AG09319 (cell line): ENCODE results near the gene MASP1.
"Not testable (repeated sequence)": the region's sequence is repeated elsewhere in the genome, so short reads cannot be mapped to it uniquely, and the experiment has no call there.

Experiments
- DNase-seq: peaks from one replicate; pipeline ENCODE4 v3.0.0-alpha.2; 2010; ENCODE audit warnings: low read depth; ENCODE audit errors: extremely low read depth
- CTCF ChIP-seq: IDR thresholded peaks from 2 replicates; pipeline ENCODE4 v1.5.1; 2011; ENCODE audit warnings: low read depth, mild to moderate bottlenecking, inconsistent platforms, low read length, moderate library complexity

The MASP1 gene

GRCh38 chr3:187205683-187206082 is 85.9 kb downstream of the MASP1 start:
- TF ChIP-seq CTCF = no peak

DNA sequence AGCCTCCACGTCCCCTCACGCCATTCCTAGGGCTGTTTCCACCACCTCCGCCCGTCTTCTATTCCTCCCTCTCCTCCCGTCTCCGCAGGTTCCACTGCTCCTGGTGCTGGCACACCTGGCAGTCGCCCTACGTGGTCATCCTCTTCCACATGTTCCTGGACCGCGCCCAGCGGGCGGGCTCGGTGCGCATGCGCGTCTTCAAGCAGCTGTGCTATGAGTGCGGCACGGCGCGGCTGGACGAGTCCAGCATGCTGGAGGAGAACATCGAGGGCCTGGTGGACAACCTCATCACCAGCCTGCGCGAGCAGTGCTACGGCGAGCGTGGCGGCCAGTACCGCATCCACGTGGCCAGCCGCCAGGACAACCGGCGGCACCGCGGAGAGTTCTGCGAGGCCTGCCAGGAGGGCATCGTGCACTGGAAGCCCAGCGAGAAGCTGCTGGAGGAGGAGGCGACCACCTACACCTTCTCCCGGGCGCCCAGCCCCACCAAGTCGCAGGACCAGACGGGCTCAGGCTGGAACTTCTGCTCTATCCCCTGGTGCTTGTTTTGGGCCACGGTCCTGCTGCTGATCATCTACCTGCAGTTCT is 92.0 kb downstream of the MASP1 start:
- not testable (repeated sequence) for DNase-seq

More at GRCh38 chr3:187205683-187206082, 85.9 kb downstream of the MASP1 start:
- no peak for DNase-seq

DNA sequence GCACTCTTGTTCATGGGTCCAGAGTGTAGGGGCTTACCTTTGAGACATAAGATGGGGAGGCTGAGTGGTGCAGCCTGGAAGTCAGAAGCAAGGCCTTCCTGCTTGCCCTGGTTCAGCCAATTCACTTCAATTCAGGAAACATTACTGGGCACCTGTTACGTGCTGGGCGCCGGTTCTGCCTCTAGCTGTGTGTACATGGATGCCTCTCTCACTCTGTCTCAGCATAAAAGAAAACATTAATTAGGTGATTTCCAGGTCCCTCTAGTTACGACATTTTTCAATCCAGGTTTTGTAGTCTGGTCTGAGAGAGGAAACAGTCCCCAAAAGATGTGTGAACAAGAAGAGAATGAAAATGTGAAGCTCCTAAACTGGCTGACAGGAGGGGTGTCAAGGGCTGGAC is 93.0 kb downstream of the MASP1 start:
- no peak for DNase-seq
- TF ChIP-seq CTCF = no peak

DNA sequence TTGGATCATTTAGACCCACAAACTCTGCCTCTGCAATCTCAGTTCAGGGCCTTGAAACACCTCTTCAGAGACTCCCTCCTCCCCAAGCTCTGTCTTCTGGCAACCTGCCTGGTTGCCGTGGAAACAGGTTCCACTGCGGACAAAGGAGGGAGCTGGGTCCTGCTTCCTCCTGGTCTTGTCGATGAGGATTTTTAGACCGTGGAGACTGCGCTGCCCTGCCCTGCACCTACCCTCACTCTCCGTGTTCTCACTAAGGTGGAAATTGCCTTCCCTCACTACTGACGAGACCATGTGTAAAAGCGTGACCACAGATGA is 94.2 kb downstream of the MASP1 start, which contains the start of gene RTP1:
Gene RTP1, plus strand, starts transcription at position 152 of the 315 bp plus-strand sequence. Its CDS starts 30 bp downstream, at position 182.
- no peak for TF ChIP-seq CTCF
- DNase-seq = no peak

DNA sequence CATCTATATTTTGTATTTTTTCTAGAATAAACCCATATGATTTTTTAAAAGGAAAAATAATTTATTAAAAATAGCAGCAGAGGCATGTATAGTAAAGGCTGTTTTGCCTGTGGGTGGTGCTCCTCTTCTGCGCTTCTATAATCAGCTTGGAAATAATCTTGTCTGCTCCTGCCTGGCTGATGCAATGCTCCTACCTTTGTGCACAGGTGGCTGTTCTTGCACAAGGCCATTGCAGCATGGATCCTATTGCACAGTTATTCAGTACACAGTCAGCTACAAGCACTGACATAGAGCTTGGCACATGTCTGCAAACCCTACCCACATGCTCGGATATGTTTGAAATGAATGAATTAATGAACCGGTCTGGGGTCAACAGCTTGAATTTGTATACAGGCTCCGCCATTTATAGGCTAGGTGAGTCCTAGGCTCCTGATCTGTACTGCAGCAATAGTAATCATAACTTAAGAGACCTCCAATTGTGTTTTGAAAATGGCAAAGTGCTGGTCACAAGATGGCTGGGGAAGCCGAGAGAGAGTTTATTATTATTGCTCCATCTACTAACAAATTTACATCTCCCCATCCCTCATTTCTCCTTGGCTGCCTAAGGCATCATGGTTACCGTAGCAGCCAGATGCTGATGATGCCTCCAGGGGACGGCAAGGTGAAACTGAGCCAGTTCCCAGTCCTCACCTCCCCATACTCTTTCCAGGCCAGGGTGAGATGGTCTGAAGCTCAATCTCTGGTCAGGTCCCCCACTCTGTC is 94.8 kb downstream of the MASP1 start:
- DNase-seq = no peak
- no peak for TF ChIP-seq CTCF

GRCh38 chr3:187193181-187193580 is 98.4 kb downstream of the MASP1 start:
- TF ChIP-seq CTCF = no peak
- DNase-seq = no peak

- no peak for DNase-seq
- TF ChIP-seq CTCF = no peak
These were observed 100.3 kb downstream of the MASP1 start for GRCh38 chr3:187191271-187191670.

GRCh38 chr3:187188931-187189330 is 102.6 kb downstream of the MASP1 start:
- DNase-seq = no peak
- no peak for TF ChIP-seq CTCF
